WTC11 (cell line): ENCODE data around the gene ATP5F1D. TPM values are rescaled to one million over a fixed set of nuclear protein-coding genes. Genes with fewer than 3 reads are reported as not detected.

ENCODE experiments used
- CBFB ChIP-seq: sonication (generic); formaldehyde crosslinking; IDR thresholded peaks from 2 replicates; pipeline ENCODE4 v1.8.1; 2022; ENCODE audit warnings: mild to moderate bottlenecking, low read depth, missing genetic modification reagents
- CREB1 ChIP-seq: sonication (generic); formaldehyde crosslinking; IDR thresholded peaks from 2 replicates; pipeline ENCODE4 v1.8.0; 2023; ENCODE audit warnings: mild to moderate bottlenecking, missing genetic modification reagents
- ELF4 ChIP-seq: sonication (generic); formaldehyde crosslinking; IDR thresholded peaks from 2 replicates; pipeline ENCODE4 v1.8.1; 2022; ENCODE audit warnings: low read depth, mild to moderate bottlenecking, moderate library complexity, missing genetic modification reagents
- EMX1 ChIP-seq: fragments of 250-450 bp; sonication (Bioruptor Pico); IDR thresholded peaks from 2 replicates; pipeline ENCODE4 v1.8.0; 2021; ENCODE audit warnings: mild to moderate bottlenecking
- ETV6 ChIP-seq: sonication (generic); formaldehyde crosslinking; IDR thresholded peaks from 2 replicates; pipeline ENCODE4 v1.8.1; 2022; ENCODE audit warnings: mild to moderate bottlenecking, missing genetic modification reagents
- GABPB1 ChIP-seq: sonication (generic); formaldehyde crosslinking; IDR thresholded peaks from 2 replicates; pipeline ENCODE4 v1.8.1; 2023; ENCODE audit warnings: mild to moderate bottlenecking, missing genetic modification reagents
- GRHL2 ChIP-seq: fragments of 250-450 bp; sonication (Bioruptor Pico); IDR thresholded peaks from 2 replicates; pipeline ENCODE4 v1.8.0; 2022; ENCODE audit warnings: mild to moderate bottlenecking, moderate library complexity; ENCODE audit not compliant: insufficient replicate concordance, severe bottlenecking
- IRF2 ChIP-seq: sonication (generic); formaldehyde crosslinking; IDR thresholded peaks from 2 replicates; pipeline ENCODE4 v1.8.0; 2022; ENCODE audit warnings: low read depth, missing genetic modification reagents, borderline replicate concordance
- MXD4 ChIP-seq: fragments of 250-450 bp; sonication (Bioruptor Pico); IDR thresholded peaks from 2 replicates; pipeline ENCODE4 v1.8.0; 2021; ENCODE audit warnings: mild to moderate bottlenecking, moderate library complexity, borderline replicate concordance
- NFATC4 ChIP-seq: fragments of 250-450 bp; sonication (Bioruptor Pico); IDR thresholded peaks from 2 replicates; pipeline ENCODE4 v1.9.0; 2021; ENCODE audit warnings: mild to moderate bottlenecking
- NFYB ChIP-seq: sonication (generic); formaldehyde crosslinking; conservative IDR thresholded peaks from 2 replicates; pipeline ENCODE4 v1.8.0; 2022; ENCODE audit warnings: low read depth, missing genetic modification reagents
- RELA ChIP-seq: sonication (generic); formaldehyde crosslinking; IDR thresholded peaks from 2 replicates; pipeline ENCODE4 v1.8.1; 2022; ENCODE audit warnings: missing genetic modification reagents, mild to moderate bottlenecking, borderline replicate concordance
- RORB ChIP-seq: fragments of 250-450 bp; sonication (Bioruptor Pico); IDR thresholded peaks from 2 replicates; pipeline ENCODE4 v1.9.0; 2021; ENCODE audit warnings: mild to moderate bottlenecking
- SMAD3 ChIP-seq: sonication (generic); formaldehyde crosslinking; IDR thresholded peaks from 2 replicates; pipeline ENCODE4 v1.8.0; 2022; ENCODE audit warnings: missing genetic modification reagents, mild to moderate bottlenecking, borderline replicate concordance
- TP53 ChIP-seq: sonication (generic); formaldehyde crosslinking; IDR thresholded peaks from 2 replicates; pipeline ENCODE4 v1.8.1; 2023; ENCODE audit warnings: mild to moderate bottlenecking, missing genetic modification reagents
- ZNF232 ChIP-seq: sonication (generic); formaldehyde crosslinking; IDR thresholded peaks from 2 replicates; pipeline ENCODE4 v1.8.0; 2022; ENCODE audit warnings: mild to moderate bottlenecking, missing genetic modification reagents
- ZNF263 ChIP-seq: sonication (generic); formaldehyde crosslinking; IDR thresholded peaks from 2 replicates; pipeline ENCODE4 v1.8.1; 2022; ENCODE audit warnings: low read depth, mild to moderate bottlenecking, moderate library complexity, missing genetic modification reagents
- ZNF671 ChIP-seq: fragments of 250-450 bp; sonication (Bioruptor Pico); IDR thresholded peaks from 2 replicates; pipeline ENCODE4 v1.8.0; 2021; ENCODE audit warnings: mild to moderate bottlenecking
- total RNA-seq: library from RNA; stranded (reverse); gene quantifications from 3 replicates; pipeline ENCODE4 v1.2.3, GENCODE V29; 2021
- TF ChIP-seq, protein P1 (sequence below): sonication (generic); formaldehyde crosslinking; IDR thresholded peaks from 2 replicates; pipeline ENCODE4 v1.8.0; 2023; ENCODE audit warnings: missing genetic modification reagents
- TF ChIP-seq, protein P2 (sequence below): fragments of 250-450 bp; sonication (Bioruptor Pico); IDR thresholded peaks from 2 replicates; pipeline ENCODE4 v1.9.0; 2021; ENCODE audit warnings: mild to moderate bottlenecking
- TF ChIP-seq, protein P3 (sequence below): sonication (generic); formaldehyde crosslinking; conservative IDR thresholded peaks from 2 replicates; pipeline ENCODE4 v1.8.1; 2023; ENCODE audit warnings: mild to moderate bottlenecking, low read depth, missing genetic modification reagents, moderate library complexity
- TF ChIP-seq, protein P4 (sequence below): sonication (generic); formaldehyde crosslinking; IDR thresholded peaks from 2 replicates; pipeline ENCODE4 v1.8.1; 2022; ENCODE audit warnings: low read depth, missing genetic modification reagents, borderline replicate concordance
- TF ChIP-seq, protein P5 (sequence below): sonication (generic); formaldehyde crosslinking; IDR thresholded peaks from 2 replicates; pipeline ENCODE4 v1.8.0; 2022; ENCODE audit warnings: mild to moderate bottlenecking, missing genetic modification reagents
- TF ChIP-seq, protein P6 (sequence below): sonication (generic); formaldehyde crosslinking; IDR thresholded peaks from 2 replicates; pipeline ENCODE4 v1.8.1; 2023; ENCODE audit warnings: mild to moderate bottlenecking, moderate library complexity, missing genetic modification reagents

The ATP5F1D gene
- total RNA-seq, 1 experiment from 2014 or later: 277 TPM

DNA sequence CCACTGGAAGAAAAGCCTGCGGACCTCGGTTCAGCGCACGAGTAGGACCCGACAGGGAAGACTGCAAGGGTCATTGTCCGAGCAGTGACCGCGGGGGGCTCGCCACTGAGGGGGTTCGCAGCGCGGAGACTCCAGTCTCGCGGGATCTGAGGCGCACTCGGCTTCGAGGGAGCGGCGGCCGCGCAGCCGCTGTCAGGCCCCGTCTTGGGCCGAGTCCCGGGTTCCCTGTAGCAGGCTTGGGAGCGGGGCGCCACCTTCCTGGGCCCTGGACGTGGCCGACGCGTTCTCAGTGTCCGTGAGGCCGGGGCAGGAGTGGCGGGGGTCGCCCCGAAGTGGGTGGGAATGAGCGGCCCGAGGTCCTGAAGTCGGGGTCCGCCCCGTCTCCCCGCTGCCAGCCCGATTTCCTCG is 33.3 kb downstream of the ATP5F1D start (continued):
- TF ChIP-seq, protein P1, sequence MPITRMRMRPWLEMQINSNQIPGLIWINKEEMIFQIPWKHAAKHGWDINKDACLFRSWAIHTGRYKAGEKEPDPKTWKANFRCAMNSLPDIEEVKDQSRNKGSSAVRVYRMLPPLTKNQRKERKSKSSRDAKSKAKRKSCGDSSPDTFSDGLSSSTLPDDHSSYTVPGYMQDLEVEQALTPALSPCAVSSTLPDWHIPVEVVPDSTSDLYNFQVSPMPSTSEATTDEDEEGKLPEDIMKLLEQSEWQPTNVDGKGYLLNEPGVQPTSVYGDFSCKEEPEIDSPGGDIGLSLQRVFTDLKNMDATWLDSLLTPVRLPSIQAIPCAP (CRISPR knock-in tag): no peak; the same call in 1 of the 2 replicates
- TF ChIP-seq, protein P2, sequence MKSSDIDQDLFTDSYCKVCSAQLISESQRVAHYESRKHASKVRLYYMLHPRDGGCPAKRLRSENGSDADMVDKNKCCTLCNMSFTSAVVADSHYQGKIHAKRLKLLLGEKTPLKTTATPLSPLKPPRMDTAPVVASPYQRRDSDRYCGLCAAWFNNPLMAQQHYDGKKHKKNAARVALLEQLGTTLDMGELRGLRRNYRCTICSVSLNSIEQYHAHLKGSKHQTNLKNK (CRISPR knock-in tag): no peak
- TF ChIP-seq, protein P3, sequence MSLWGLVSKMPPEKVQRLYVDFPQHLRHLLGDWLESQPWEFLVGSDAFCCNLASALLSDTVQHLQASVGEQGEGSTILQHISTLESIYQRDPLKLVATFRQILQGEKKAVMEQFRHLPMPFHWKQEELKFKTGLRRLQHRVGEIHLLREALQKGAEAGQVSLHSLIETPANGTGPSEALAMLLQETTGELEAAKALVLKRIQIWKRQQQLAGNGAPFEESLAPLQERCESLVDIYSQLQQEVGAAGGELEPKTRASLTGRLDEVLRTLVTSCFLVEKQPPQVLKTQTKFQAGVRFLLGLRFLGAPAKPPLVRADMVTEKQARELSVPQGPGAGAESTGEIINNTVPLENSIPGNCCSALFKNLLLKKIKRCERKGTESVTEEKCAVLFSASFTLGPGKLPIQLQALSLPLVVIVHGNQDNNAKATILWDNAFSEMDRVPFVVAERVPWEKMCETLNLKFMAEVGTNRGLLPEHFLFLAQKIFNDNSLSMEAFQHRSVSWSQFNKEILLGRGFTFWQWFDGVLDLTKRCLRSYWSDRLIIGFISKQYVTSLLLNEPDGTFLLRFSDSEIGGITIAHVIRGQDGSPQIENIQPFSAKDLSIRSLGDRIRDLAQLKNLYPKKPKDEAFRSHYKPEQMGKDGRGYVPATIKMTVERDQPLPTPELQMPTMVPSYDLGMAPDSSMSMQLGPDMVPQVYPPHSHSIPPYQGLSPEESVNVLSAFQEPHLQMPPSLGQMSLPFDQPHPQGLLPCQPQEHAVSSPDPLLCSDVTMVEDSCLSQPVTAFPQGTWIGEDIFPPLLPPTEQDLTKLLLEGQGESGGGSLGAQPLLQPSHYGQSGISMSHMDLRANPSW (CRISPR knock-in tag): no peak
- no peak for TF ChIP-seq MXD4 (CRISPR knock-in tag)
- TF ChIP-seq ZNF263 (CRISPR knock-in tag): no peak
- TF ChIP-seq IRF2 (CRISPR knock-in tag): no peak
- no peak for TF ChIP-seq GRHL2
- TF ChIP-seq, protein P4, sequence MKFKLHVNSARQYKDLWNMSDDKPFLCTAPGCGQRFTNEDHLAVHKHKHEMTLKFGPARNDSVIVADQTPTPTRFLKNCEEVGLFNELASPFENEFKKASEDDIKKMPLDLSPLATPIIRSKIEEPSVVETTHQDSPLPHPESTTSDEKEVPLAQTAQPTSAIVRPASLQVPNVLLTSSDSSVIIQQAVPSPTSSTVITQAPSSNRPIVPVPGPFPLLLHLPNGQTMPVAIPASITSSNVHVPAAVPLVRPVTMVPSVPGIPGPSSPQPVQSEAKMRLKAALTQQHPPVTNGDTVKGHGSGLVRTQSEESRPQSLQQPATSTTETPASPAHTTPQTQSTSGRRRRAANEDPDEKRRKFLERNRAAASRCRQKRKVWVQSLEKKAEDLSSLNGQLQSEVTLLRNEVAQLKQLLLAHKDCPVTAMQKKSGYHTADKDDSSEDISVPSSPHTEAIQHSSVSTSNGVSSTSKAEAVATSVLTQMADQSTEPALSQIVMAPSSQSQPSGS (CRISPR knock-in tag): 0 out of 2 replicates have a peak, but pooled peaks have one; percentile 46
- no peak for TF ChIP-seq CBFB (CRISPR knock-in tag)
- TF ChIP-seq ELF4 (CRISPR knock-in tag): no peak
- no peak for TF ChIP-seq ZNF232 (CRISPR knock-in tag)
- TF ChIP-seq RELA (CRISPR knock-in tag): no peak
- TF ChIP-seq SMAD3 (CRISPR knock-in tag): no peak
- TF ChIP-seq, protein P5, sequence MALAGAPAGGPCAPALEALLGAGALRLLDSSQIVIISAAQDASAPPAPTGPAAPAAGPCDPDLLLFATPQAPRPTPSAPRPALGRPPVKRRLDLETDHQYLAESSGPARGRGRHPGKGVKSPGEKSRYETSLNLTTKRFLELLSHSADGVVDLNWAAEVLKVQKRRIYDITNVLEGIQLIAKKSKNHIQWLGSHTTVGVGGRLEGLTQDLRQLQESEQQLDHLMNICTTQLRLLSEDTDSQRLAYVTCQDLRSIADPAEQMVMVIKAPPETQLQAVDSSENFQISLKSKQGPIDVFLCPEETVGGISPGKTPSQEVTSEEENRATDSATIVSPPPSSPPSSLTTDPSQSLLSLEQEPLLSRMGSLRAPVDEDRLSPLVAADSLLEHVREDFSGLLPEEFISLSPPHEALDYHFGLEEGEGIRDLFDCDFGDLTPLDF (CRISPR knock-in tag): peak; percentile 68; the same call in 1 of the 2 replicates
- peak; percentile 84; the same call in 1 of the 2 replicates for TF ChIP-seq ZNF671 (CRISPR knock-in tag)
- no peak for TF ChIP-seq GABPB1 (CRISPR knock-in tag)
- TF ChIP-seq TP53 (CRISPR knock-in tag): no peak
- no peak for TF ChIP-seq RORB (CRISPR knock-in tag)
- no peak for TF ChIP-seq EMX1 (CRISPR knock-in tag)
- no peak for TF ChIP-seq NFYB
- TF ChIP-seq NFATC4: peak; percentile 66; the same call in 1 of the 2 replicates
- TF ChIP-seq, protein P6, sequence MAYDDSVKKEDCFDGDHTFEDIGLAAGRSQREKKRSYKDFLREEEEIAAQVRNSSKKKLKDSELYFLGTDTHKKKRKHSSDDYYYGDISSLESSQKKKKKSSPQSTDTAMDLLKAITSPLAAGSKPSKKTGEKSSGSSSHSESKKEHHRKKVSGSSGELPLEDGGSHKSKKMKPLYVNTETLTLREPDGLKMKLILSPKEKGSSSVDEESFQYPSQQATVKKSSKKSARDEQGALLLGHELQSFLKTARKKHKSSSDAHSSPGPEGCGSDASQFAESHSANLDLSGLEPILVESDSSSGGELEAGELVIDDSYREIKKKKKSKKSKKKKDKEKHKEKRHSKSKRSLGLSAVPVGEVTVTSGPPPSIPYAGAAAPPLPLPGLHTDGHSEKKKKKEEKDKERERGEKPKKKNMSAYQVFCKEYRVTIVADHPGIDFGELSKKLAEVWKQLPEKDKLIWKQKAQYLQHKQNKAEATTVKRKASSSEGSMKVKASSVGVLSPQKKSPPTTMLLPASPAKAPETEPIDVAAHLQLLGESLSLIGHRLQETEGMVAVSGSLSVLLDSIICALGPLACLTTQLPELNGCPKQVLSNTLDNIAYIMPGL (CRISPR knock-in tag): no peak
- TF ChIP-seq CREB1 (CRISPR knock-in tag): 0 out of 2 replicates have a peak, but pooled peaks have one; percentile 15
- no peak for TF ChIP-seq ETV6
- TF ChIP-seq, all 79 proteins: peak for 10
